ENCODE data around the gene ECPAS. TPM values are rescaled to one million over a fixed set of nuclear protein-coding genes. Genes with fewer than 3 reads are reported as not detected.
"Not testable (repeated sequence)": the region's sequence is repeated elsewhere in the genome, so short reads cannot be mapped to it uniquely, and the experiment has no call there.

Gene ECPAS
- total RNA-seq, 1 donor from 2014 or later = 64.3 TPM

GRCh38 chr9:111407813-111408212, 76.4 kb downstream of the ECPAS start:
- no peak overlapping the region for H3K4me3 ChIP-seq (ENCODE audit: low read depth, low read length)
- TF ChIP-seq CTCF (conservative IDR thresholded peaks at IDR 0.05; ENCODE audit: low read depth, low read length) = no peak
- no peak for DNase-seq (ENCODE audit: low read depth)

DNA sequence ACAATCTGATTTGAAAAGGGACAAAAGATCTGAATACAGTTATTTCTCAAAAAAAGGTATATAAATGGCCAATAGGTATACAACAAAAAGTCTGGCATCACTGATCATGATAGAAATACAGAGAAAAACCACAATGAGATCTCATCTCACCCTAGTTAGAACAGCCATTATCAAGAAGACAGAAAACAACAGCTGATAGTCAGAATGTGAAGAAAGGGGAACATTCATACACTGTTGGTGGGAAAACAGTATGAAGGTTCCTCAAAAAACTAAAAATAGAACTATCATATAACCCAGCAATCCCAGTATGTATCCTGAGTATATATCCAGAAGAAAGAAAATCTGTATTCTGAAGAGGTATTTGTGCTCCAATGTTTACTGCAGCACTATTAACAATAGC, 78.5 kb downstream of the ECPAS start:
- no peak for DNase-seq (ENCODE audit: low read depth)
- no peak overlapping the region for H3K4me3 ChIP-seq (ENCODE audit: low read depth, low read length)
- TF ChIP-seq CTCF (conservative IDR thresholded peaks at IDR 0.05; ENCODE audit: low read depth, low read length) = no peak

- not testable (repeated sequence) for DNase-seq (ENCODE audit: low read depth)
These were observed 82.7 kb downstream of the ECPAS start for GRCh38 chr9:111401486-111401885.

DNA sequence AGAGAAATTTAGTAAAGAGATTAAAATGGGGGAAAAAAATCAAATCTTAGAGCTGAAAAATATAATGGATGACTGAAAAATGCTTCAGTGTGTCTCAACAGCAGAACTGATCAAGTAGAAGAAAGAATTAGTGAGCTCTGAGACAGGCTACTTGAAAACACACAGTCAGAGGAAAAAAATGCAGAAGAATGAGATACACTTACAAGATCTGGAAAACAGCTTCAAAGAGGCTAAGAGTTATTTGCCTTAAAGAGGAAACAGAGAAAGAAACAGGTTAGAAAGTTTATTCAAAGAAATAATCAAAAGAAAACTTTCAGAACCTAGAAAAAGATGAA, 83.7 kb downstream of the ECPAS start:
- no peak overlapping the region for H3K4me3 ChIP-seq (ENCODE audit: low read depth, low read length)
- no peak for TF ChIP-seq CTCF (conservative IDR thresholded peaks at IDR 0.05; ENCODE audit: low read depth, low read length)
- DNase-seq (ENCODE audit: low read depth) = no peak

More at GRCh38 chr9:111401486-111401885, 82.7 kb downstream of the ECPAS start:
- not testable (repeated sequence) for H3K4me3 ChIP-seq (ENCODE audit: low read depth, low read length)

- DNase-seq (ENCODE audit: low read depth) = no peak
These were observed 84.2 kb downstream of the ECPAS start for GRCh38 chr9:111399772-111400563.

DNA sequence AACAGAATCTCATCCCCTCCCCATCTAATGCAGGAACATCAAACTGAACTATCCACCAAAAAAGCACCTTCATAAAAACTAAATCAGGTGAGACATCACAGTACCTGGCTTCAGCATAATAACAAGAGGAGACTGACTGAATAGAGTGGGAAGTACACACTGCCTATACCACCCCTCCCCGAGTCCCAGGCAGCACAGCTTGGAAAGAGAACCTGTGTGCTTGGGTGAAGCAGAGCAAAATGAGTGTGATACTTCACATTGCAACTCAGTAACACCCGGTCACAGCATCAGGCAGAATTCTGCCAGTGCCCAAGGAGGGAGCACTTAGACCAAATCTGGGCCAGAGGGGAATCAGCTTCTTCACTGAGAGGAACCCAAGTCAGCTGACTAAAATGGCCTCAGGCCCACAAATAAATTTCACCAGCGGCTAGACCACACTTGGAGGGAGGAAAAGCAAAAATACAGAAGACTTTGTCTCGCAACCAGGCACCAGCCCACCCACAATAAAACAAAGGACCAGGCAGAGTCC, 84.9 kb downstream of the ECPAS start:
- no peak overlapping the region for H3K4me3 ChIP-seq (ENCODE audit: low read depth, low read length)
- no peak for TF ChIP-seq CTCF (conservative IDR thresholded peaks at IDR 0.05; ENCODE audit: low read depth, low read length)
- DNase-seq (ENCODE audit: low read depth) = no peak

More at GRCh38 chr9:111399772-111400563, 84.2 kb downstream of the ECPAS start:
- TF ChIP-seq CTCF (conservative IDR thresholded peaks at IDR 0.05; ENCODE audit: low read depth, low read length) = peak; percentile 76
- H3K4me3 ChIP-seq (ENCODE audit: low read depth, low read length) = no peak overlapping the region

GRCh38 chr9:111393971-111394370, 90.2 kb downstream of the ECPAS start:
- DNase-seq (ENCODE audit: low read depth) = no peak
- H3K4me3 ChIP-seq (ENCODE audit: low read depth, low read length) = no peak overlapping the region
- TF ChIP-seq CTCF (conservative IDR thresholded peaks at IDR 0.05; ENCODE audit: low read depth, low read length) = no peak
